ENCODE data around the gene TCERG1L. TPM values are rescaled to one million over a fixed set of nuclear protein-coding genes. Genes with fewer than 3 reads are reported as not detected.

The TCERG1L gene, protein sequence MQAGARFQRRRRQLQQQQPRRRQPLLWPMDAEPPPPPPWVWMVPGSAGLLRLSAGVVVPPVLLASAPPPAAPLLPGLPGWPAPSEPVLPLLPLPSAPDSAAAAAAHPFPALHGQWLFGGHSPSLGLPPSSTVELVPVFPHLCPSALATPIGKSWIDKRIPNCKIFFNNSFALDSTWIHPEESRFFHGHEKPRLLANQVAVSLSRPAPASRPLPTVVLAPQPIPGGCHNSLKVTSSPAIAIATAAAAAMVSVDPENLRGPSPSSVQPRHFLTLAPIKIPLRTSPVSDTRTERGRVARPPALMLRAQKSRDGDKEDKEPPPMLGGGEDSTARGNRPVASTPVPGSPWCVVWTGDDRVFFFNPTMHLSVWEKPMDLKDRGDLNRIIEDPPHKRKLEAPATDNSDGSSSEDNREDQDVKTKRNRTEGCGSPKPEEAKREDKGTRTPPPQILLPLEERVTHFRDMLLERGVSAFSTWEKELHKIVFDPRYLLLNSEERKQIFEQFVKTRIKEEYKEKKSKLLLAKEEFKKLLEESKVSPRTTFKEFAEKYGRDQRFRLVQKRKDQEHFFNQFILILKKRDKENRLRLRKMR
- not detected in 2 replicates for total RNA-seq (2011; cell fraction: chromatin; rRNA removed; ENCODE audit: low replicate concordance)
- total RNA-seq (2011; cell fraction: nucleolus; rRNA removed), result not detected in 2 replicates
- total RNA-seq (2011; cell fraction: nucleoplasm; rRNA removed), result not detected in 2 replicates
- total RNA-seq (2014; rRNA removed) (not detected in 2 replicates), total RNA-seq (2014; rRNA removed; fragmentation: Illumina TruSeq; extraction: Trizol) (not detected in 2 replicates), total RNA-seq (2015; rRNA removed; fragmentation: Illumina TruSeq; extraction: Trizol) (not detected in 2 replicates), total RNA-seq (2021) (not detected in 2 replicates), polyA plus RNA-seq (2011; rRNA removed) (not detected in 2 replicates), polyA plus RNA-seq (2014; fragmentation: Illumina TruSeq; extraction: Trizol) (not detected in 2 replicates), polyA plus RNA-seq (2014; fragmentation: Nextera tagmentation; extraction: Ambion mirVana) (not detected), polyA plus RNA-seq (2014; rRNA removed) (not detected in 2 replicates), polyA minus RNA-seq (2011; rRNA and poly(A)+ RNA removed) (not detected in 2 replicates), Bru-seq, nascent RNA (percentile 1 among the genes with signal in this experiment), BruChase-seq, experiment 1, labeled RNA remaining after a 2-hour chase (not detected), BruChase-seq, experiment 2, labeled RNA remaining after a 6-hour chase (not detected)
- not detected in 2 replicates for polyA plus RNA-seq (2011; cell fraction: cytosol; rRNA removed)
- polyA plus RNA-seq (2011; cell fraction: nucleus; rRNA removed), result not detected in 2 replicates
- polyA plus RNA-seq (2012), result not detected in 2 replicates
- not detected in 2 replicates for polyA minus RNA-seq (2011; cell fraction: cytosol; rRNA and poly(A)+ RNA removed)
- polyA minus RNA-seq (2011; cell fraction: nucleus; rRNA and poly(A)+ RNA removed), result not detected in 2 replicates
- long read RNA-seq, experiment 1, result 0 reads
- long read RNA-seq, experiment 2, result 0 reads
- long read RNA-seq, experiment 3, result 0 reads

DNA sequence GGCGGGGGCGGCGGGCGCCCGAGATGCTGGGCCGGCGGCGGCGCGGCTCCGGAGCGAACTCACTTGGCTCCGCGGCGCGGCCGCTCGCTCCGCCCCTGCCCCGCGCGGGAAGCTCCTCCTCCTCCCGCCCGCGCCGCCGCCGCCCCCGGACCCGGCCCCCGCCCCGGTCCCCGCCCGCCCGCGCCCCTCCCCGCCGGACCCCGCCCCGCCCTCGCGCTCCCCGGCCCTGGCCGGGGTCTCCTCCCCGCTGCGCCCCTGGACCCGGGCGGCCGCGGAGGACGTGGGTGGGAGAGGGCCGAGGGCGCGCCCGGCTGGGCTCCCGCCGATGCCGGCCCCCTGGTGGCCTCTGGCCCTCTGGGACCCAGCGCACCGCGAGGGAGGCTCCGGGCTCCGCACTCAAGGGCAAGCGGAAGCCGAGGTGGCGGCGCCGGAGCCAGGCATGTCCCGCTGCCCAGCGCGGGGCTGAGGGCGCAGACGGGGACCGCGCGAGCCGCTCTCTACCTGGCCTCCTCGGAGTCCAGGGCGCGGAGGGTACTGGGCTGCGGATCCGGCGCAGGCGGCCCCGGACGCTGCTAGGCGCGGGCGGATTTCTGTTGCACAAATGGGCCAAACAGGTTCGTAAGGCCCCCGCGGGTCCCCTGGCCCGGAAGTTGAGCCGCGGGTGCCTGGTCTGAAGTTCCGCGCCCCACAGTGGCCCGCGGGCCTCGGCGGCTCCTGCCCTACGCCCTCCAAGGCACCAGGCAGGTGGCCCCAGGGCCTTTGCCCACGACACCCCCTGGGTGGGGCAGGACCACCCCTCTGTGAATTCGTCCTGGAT, at the start of gene TCERG1L:
TCERG1L (minus strand) TSS at position 61 of the 817 bp plus-strand sequence. CDS start 86 bp downstream, outside the sequence.
- Histone ChIP-seq H3K9me3 (replicated peaks; ENCODE audit: control insufficient read depth, insufficient read depth, low read depth, low read length) (no peaks in the 10 kb centered on the region), H3K9me1 (ENCODE audit: control insufficient read depth, insufficient read depth, low read length) (no peaks in the 10 kb centered on the region), H4K20me1 (replicated peaks; ENCODE audit: control insufficient read depth, insufficient read depth, low read length) (no peaks in the 10 kb centered on the region), H3K4me1 (replicated peaks in 1 of 2; ENCODE audit: control insufficient read depth in 2 of 2, insufficient read depth in 2 of 2, low read length in 2 of 2) (no peaks in the 10 kb centered on the region), H2AFZ (ENCODE audit: low read depth, low read length) (no peak within 1 kb of the TSS), H3K9ac (ENCODE audit: insufficient read depth in 1 of 2, low read depth in 2 of 2, low read length in 2 of 2) (no peak within 1 kb of the TSS), H3K27ac (ENCODE audit: extremely low read depth, low read depth, low read length) (no peak within 1 kb of the TSS), H3K79me2 (ENCODE audit: control insufficient read depth, insufficient read depth, low read length) (no peaks in the 10 kb centered on the region), H3K4me2 (ENCODE audit: insufficient read depth, low read length) (no peak within 1 kb of the TSS), H3K36me3 (ENCODE audit: control insufficient read depth, insufficient read depth, low read length) (no peaks in the 10 kb centered on the region), H3K4me3 (no peak within 1 kb of the TSS), H3K27me3 (ENCODE audit: control insufficient read depth in 2 of 2, insufficient read depth in 2 of 2, low read length in 2 of 2) (no peaks in the 10 kb centered on the region)
- in situ Hi-C loops (cut with MboI) (no loop called here), intact Hi-C loops (cut with micrococcal nuclease) (no loop called here)
- 100% methylated on average over 1 of the region's 104 CpGs for WGBS (ENCODE audit: insufficient coverage, low coverage, missing lambda C conversion rate)
- CTCF ChIA-PET (ENCODE audit: low intra/inter-chr PET ratio), result no interaction called here
- FAIRE-seq, result no peak
- POLR2A ChIA-PET, result no interaction called here
- no peak for TF ChIP-seq NELFE (IDR thresholded peaks at IDR 0.05; ENCODE audit: insufficient read depth, insufficient read length)
- TF ChIP-seq, protein P1, sequence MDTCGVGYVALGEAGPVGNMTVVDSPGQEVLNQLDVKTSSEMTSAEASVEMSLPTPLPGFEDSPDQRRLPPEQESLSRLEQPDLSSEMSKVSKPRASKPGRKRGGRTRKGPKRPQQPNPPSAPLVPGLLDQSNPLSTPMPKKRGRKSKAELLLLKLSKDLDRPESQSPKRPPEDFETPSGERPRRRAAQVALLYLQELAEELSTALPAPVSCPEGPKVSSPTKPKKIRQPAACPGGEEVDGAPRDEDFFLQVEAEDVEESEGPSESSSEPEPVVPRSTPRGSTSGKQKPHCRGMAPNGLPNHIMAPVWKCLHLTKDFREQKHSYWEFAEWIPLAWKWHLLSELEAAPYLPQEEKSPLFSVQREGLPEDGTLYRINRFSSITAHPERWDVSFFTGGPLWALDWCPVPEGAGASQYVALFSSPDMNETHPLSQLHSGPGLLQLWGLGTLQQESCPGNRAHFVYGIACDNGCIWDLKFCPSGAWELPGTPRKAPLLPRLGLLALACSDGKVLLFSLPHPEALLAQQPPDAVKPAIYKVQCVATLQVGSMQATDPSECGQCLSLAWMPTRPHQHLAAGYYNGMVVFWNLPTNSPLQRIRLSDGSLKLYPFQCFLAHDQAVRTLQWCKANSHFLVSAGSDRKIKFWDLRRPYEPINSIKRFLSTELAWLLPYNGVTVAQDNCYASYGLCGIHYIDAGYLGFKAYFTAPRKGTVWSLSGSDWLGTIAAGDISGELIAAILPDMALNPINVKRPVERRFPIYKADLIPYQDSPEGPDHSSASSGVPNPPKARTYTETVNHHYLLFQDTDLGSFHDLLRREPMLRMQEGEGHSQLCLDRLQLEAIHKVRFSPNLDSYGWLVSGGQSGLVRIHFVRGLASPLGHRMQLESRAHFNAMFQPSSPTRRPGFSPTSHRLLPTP (IDR thresholded peaks at IDR 0.05; ENCODE audit: borderline replicate concordance, extremely low read depth, insufficient read length), result no peak
- no peak for TF ChIP-seq E2F3 (CRISPR knock-in tag; IDR thresholded peaks at IDR 0.05)
- no TSS peak for BruUV-seq (replicated peaks)
- ATAC-seq, result no peak
- DNase-seq (ENCODE audit: extremely low read depth in 1 of 4, low spot score in 3 of 4), result no peak
